Stomach (tissue), 9 donors: ENCODE results near the gene GPRIN1. TPM values are rescaled to one million over a fixed set of nuclear protein-coding genes. Genes with fewer than 3 reads are reported as not detected.
A peak's percentile ranks its signal among the peaks of the same experiment; 100 is the strongest.
"Not testable (repeated sequence)": the region's sequence is repeated elsewhere in the genome, so short reads cannot be mapped to it uniquely, and the experiment has no call there.

Source experiments
- DNase-seq, 2 donors: peaks; one replicate each; pipeline versions ENCODE4 v3.0.0 to v3.0.0-alpha.2; 2013 to 2019
- H3K27ac ChIP-seq, 5 donors: fragments of 200-600 bp in 4 of 5; sonication (generic) in 4 of 5; one replicate each; pipeline ENCODE4 v1.5.1; 2013 to 2019; ENCODE audit warnings: mild to moderate bottlenecking in 1 of 5, moderate library complexity in 1 of 5
- H3K27me3 ChIP-seq, 3 donors: fragments of 200-600 bp; sonication (generic); one replicate each; pipeline ENCODE4 v1.5.1; 2017 to 2019; ENCODE audit warnings: mixed run types in 1 of 3
- H3K36me3 ChIP-seq, 4 donors: fragments of 200-600 bp; sonication (generic); 1 replicate in 3 of 4; 2 replicates in 1 of 4; pipeline ENCODE4 v1.5.1; 2016 to 2019
- H3K4me1 ChIP-seq, 4 donors: fragments of 200-600 bp; sonication (generic); one replicate each; pipeline ENCODE4 v1.5.1; 2016 to 2019
- H3K4me3 ChIP-seq, 4 donors: fragments of 200-600 bp; sonication (generic) in 3 of 4; one replicate each; pipeline ENCODE4 v1.5.1; 2016 to 2019; ENCODE audit warnings: mild to moderate bottlenecking in 1 of 4
- H3K9me3 ChIP-seq, 4 donors: fragments of 200-600 bp; sonication (generic); one replicate each; pipeline ENCODE4 v1.5.1; 2016 to 2019
- EP300 ChIP-seq: sonication (generic); formaldehyde crosslinking; IDR thresholded peaks from one replicate; pipeline ENCODE4 v1.6.1; 2017; ENCODE audit warnings: antibody characterized with exemption
- POLR2A ChIP-seq, 4 donors: fragments of 450-650 bp; IDR thresholded peaks; one replicate each; pipeline ENCODE4 v1.6.1; 2016; ENCODE audit warnings: antibody characterized with exemption in 4 of 4, control low read depth in 2 of 4, mild to moderate bottlenecking in 1 of 4, moderate library complexity in 1 of 4
- POLR2AphosphoS5 ChIP-seq, 3 donors: sonication (generic); formaldehyde crosslinking; IDR thresholded peaks; one replicate each; pipeline ENCODE4 v1.6.1; 2016; ENCODE audit warnings: antibody characterized with exemption in 3 of 3
- WGBS, 5 donors: extraction: QIAGEN DNeasy Blood & Tissue Kit in 3 of 5; methylation state at CpG; one replicate each; pipeline versions ENCODE4 v1.1.5 to v1.1.7; 2013 to 2018; 5-methylcytosine and 5-hydroxymethylcytosine counted together
- intact Hi-C: fragments of 100-400 bp; cut with DNase I; formaldehyde crosslinking; loops from one replicate; pipeline ENCODE4 v1.15.1; 2023; ENCODE audit warnings: low total_unique reads
- polyA plus RNA-seq, 3 donors: library from polyadenylated mRNA; stranded (reverse); fragments of 200-250 nt; gene quantifications; one replicate each; pipeline ENCODE4 v1.2.3, GENCODE V29; 2013
- total RNA-seq, 5 donors: library from RNA; depleted of rRNA; stranded (reverse); fragments of >200 nt; gene quantifications; one replicate each; pipeline versions ENCODE4 v1.1.0 to v1.2.3, GENCODE V29; 2014 to 2016
- TF ChIP-seq, protein P1 (sequence below), 7 experiments: fragments of 450-650 bp in 4 of 7; fragments of 200-600 bp in 3 of 7; sonication (generic) in 3 of 7; IDR thresholded peaks; one replicate each; pipeline ENCODE4 v1.5.1; 2016 to 2019; ENCODE audit warnings: antibody characterized with exemption in 7 of 7, control low read depth in 2 of 7, mild to moderate bottlenecking in 1 of 7
- donor health status: healthy with polysubstance abuse.
- donor health status: Bipolar disorder and iron deficiency.
- donor health status: healthy.

The GPRIN1 gene
- total and polyA plus RNA-seq, 8 donors: 0.30 to 1.4 (median 0.59) TPM; not detected in 2

DNA sequence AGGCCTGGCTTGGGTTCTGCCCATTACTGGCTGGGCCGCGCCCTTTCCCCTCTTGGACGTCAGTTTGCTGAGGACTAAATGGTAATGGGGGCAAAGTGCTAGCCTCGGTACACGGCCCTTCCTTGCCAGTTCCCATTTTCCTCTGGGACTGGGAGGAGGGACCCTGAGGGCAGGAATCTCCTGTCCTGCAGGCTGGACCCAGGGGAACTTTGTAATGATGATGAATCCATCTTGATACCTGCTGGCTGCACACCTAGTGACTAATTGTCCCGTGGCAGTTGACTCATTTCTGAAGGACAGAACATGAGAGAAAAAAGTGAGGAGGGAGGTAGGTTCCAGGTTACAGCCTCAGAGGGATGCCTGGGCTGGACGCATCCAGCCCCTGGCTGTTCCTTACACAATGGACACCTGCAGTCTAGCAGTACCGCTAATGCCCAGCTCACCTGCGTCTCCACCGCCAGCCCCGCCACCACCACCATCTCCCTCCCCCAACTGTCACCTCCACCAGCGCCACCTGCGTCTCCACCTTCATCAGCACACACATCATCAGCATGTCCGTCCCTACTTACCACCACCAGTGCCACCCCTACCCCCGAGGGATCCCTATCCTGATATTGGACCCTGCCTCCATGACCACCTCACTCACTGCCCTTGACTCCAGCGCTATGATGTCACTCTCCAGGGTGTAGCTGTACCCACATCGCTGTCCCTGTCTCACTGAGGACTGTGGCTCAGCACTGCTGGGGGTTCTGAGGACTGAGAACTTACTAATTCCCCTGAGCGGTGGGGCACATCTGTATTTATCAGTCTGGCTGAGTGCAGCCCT lies 56.5 kb downstream of the GPRIN1 start:
- DNase-seq: peak; percentile 48 to 59
- H3K4me3 ChIP-seq: no peak overlapping the region
- peaks cover 0 to 38% (median 0%) of the 10 kb centered on the region in 3 donors for H3K27me3 ChIP-seq
- no peak for TF ChIP-seq EP300
- TF ChIP-seq, protein P1, sequence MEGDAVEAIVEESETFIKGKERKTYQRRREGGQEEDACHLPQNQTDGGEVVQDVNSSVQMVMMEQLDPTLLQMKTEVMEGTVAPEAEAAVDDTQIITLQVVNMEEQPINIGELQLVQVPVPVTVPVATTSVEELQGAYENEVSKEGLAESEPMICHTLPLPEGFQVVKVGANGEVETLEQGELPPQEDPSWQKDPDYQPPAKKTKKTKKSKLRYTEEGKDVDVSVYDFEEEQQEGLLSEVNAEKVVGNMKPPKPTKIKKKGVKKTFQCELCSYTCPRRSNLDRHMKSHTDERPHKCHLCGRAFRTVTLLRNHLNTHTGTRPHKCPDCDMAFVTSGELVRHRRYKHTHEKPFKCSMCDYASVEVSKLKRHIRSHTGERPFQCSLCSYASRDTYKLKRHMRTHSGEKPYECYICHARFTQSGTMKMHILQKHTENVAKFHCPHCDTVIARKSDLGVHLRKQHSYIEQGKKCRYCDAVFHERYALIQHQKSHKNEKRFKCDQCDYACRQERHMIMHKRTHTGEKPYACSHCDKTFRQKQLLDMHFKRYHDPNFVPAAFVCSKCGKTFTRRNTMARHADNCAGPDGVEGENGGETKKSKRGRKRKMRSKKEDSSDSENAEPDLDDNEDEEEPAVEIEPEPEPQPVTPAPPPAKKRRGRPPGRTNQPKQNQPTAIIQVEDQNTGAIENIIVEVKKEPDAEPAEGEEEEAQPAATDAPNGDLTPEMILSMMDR (IDR thresholded peaks at IDR 0.05): no peak
- peak in 2 of 3 donors; percentile 12 to 41 for TF ChIP-seq POLR2AphosphoS5 (IDR thresholded peaks at IDR 0.05)
- intact Hi-C loops: no loop called here
- no peaks in the 10 kb centered on the region for H3K36me3 ChIP-seq
- peaks cover 0 to 40% (median 2%) of the 10 kb centered on the region in 4 donors for H3K4me1 ChIP-seq
- 54 to 60% (median 58%) methylated on average over 17 to 18 of the region's 18 CpGs for WGBS, 5 donors
- H3K9me3 ChIP-seq: no peaks in the 10 kb centered on the region
- peak overlapping the region in 3 of 5 donors; percentile 6 to 59 (median 10) for H3K27ac ChIP-seq

DNA sequence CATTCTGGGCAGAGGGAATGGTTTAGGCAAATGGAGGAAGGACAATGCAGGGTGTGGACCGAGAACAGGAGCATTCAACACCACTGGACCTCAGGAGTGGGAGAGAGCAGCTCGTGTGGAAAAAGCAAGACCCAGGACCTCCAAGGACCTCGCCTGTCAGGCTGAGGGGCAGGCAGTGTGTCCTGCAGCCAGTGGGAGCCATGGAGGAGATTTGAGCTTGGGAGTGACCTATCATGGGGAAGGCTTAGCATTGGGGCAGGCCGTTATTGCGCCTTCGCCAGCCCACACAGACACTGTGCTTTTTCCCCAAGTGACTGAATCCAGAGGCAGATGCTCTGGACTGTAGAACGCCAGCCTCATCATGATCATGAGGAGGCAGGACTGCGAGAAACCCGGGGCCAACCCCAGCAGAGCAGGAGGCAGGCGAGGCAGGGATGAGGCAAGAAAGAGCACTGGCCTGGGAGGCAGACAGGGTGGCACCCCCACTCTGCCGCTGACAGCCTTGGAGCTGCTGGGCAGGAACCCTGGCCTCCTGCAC lies 57.6 kb downstream of the GPRIN1 start:
- TF ChIP-seq, protein P1 (IDR thresholded peaks at IDR 0.05): no peak
- TF ChIP-seq POLR2AphosphoS5 (IDR thresholded peaks at IDR 0.05) (no peak), POLR2A (IDR thresholded peaks at IDR 0.05) (no peak), EP300 (no peak)
- H3K27me3 ChIP-seq: peaks cover 0 to 38% (median 0%) of the 10 kb centered on the region in 3 donors
- no peak for DNase-seq
- H3K9me3 ChIP-seq: no peaks in the 10 kb centered on the region
- no peak overlapping the region for H3K4me3 ChIP-seq
- no peaks in the 10 kb centered on the region for H3K36me3 ChIP-seq
- WGBS, 5 donors: 74 to 89% (median 83%) methylated on average over 9 to 11 of the region's 11 CpGs
- H3K4me1 ChIP-seq: peaks cover 0 to 40% (median 2%) of the 10 kb centered on the region in 4 donors
- H3K27ac ChIP-seq: peak overlapping the region in 1 of 5 donors; percentile 59
- intact Hi-C loops: no loop called here

DNA sequence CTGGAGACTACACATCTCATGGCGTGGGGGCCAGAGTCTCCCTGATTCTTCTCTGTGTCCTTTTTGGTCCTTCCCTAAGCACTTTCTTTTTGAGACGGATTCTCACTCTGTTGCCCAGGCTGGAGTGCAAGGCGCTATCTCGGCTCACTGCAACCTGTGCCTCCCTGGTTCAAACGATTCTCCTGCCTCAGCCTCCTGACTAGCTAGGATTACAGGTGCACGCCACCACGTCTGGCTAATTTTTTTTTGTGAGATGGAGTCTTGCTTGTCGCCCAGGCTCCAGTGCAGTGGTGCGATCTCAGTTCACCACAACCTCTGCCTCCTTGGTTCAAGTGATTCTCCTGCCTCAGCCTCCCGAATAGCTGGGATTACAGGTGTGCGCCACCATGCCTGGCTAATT lies 59.0 kb downstream of the GPRIN1 start:
- H3K4me3 ChIP-seq, intact Hi-C loops, H3K27ac ChIP-seq, H3K9me3 ChIP-seq, DNase-seq, H3K36me3 ChIP-seq: not testable (repeated sequence)
- Histone ChIP-seq H3K27me3 (peaks cover 0 to 38% (median 0%) of the 10 kb centered on the region in 3 donors), H3K4me1 (peaks cover 0 to 45% (median 2%) of the 10 kb centered on the region in 4 donors)
- 75 to 94% (median 87%) methylated on average over 11 of the region's 11 CpGs for WGBS, 5 donors

DNA sequence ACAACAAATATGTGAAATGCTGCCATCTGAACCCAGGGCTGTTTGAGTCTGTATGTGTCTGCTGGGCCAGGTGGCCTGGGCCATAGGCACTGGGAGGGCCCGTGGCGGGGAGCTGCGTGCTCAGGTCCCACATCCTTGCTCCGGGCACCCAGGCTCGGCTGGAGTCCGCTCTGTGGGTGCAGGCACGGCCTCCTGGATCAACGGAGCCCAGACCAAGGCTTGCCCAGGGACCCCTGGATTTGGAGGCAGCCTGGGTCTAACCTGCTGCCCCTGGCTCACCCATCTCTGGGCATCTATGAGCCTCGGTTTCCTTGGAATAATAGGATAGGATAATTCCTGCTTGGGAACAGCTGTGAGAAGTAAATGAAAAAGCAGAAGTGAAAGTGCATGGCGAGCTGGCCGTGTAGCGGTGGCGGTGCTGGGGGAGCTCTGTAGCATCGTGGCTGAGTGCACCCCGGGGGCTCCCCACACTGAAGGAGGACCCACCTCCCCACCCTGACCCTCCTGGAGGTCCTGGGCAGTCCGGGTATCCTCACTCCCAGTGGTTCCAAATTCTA lies 59.6 kb downstream of the GPRIN1 start:
- peak overlapping the region in 1 of 4 donors; percentile 6 for H3K4me3 ChIP-seq
- H3K27me3 ChIP-seq: peaks cover 0 to 38% (median 0%) of the 10 kb centered on the region in 3 donors
- peaks cover 0 to 45% (median 6%) of the 10 kb centered on the region in 4 donors for H3K4me1 ChIP-seq
- intact Hi-C loops: no loop called here
- no peak for DNase-seq
- 62 to 74% (median 71%) methylated on average over 10 to 16 of the region's 16 CpGs for WGBS, 5 donors
- no peaks in the 10 kb centered on the region for H3K9me3 ChIP-seq
- no peak for TF ChIP-seq EP300
- H3K36me3 ChIP-seq: no peaks in the 10 kb centered on the region
- H3K27ac ChIP-seq: no peak overlapping the region

DNA sequence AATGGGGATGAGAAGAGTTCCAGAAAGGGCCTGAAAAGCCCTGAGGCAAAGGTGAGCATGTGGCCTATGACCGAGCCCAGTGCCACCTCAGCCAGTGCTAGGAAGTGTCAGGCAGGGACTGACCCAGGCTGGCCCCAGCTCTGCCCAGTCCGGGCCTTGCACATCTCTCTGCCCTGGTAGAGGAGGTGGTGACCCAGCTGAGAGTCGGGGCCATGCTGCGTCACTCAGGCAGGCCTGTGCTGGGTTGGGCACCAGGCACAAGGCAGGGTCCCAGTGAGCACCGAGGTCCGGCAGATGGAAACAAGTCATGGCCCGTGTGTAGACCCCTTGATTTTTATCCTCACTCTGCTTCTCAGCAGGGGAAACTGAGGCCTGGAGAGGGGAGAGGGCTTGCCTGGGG lies 60.1 kb downstream of the GPRIN1 start:
- no peak for DNase-seq
- intact Hi-C loops: no loop called here
- Histone ChIP-seq H3K27ac (peak overlapping the region in 1 of 5 donors; percentile 66), H3K27me3 (peaks cover 0 to 37% (median 0%) of the 10 kb centered on the region in 3 donors), H3K4me1 (peaks cover 4 to 50% (median 10%) of the 10 kb centered on the region in 4 donors), H3K9me3 (no peaks in the 10 kb centered on the region), H3K36me3 (no peaks in the 10 kb centered on the region), H3K4me3 (peak overlapping the region in 1 of 4 donors; percentile 6)
- 62 to 82% (median 78%) methylated on average over 2 to 7 of the region's 7 CpGs for WGBS, 5 donors
- TF ChIP-seq EP300: no peak
- TF ChIP-seq POLR2AphosphoS5 (IDR thresholded peaks at IDR 0.05): no peak
- TF ChIP-seq, protein P1 (IDR thresholded peaks at IDR 0.05): no peak
- no peak for TF ChIP-seq POLR2A (IDR thresholded peaks at IDR 0.05)
